ENCODE results near the gene IL17RA.

DNA sequence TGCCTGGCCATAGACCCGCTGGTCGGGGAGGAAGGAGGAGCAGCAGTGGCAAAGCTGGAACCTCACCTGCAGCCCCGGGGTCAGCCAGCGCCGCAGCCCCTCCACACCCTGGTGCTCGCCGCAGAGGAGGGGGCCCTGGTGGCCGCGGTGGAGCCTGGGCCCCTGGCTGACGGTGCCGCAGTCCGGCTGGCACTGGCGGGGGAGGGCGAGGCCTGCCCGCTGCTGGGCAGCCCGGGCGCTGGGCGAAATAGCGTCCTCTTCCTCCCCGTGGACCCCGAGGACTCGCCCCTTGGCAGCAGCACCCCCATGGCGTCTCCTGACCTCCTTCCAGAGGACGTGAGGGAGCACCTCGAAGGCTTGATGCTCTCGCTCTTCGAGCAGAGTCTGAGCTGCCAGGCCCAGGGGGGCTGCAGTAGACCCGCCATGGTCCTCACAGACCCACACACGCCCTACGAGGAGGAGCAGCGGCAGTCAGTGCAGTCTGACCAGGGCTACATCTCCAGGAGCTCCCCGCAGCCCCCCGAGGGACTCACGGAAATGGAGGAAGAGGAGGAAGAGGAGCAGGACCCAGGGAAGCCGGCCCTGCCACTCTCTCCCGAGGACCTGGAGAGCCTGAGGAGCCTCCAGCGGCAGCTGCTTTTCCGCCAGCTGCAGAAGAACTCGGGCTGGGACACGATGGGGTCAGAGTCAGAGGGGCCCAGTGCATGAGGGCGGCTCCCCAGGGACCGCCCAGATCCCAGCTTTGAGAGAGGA, 24.5 kb downstream of the IL17RA start:
- TF ChIP-seq, protein P1, sequence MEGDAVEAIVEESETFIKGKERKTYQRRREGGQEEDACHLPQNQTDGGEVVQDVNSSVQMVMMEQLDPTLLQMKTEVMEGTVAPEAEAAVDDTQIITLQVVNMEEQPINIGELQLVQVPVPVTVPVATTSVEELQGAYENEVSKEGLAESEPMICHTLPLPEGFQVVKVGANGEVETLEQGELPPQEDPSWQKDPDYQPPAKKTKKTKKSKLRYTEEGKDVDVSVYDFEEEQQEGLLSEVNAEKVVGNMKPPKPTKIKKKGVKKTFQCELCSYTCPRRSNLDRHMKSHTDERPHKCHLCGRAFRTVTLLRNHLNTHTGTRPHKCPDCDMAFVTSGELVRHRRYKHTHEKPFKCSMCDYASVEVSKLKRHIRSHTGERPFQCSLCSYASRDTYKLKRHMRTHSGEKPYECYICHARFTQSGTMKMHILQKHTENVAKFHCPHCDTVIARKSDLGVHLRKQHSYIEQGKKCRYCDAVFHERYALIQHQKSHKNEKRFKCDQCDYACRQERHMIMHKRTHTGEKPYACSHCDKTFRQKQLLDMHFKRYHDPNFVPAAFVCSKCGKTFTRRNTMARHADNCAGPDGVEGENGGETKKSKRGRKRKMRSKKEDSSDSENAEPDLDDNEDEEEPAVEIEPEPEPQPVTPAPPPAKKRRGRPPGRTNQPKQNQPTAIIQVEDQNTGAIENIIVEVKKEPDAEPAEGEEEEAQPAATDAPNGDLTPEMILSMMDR (IDR thresholded peaks at IDR 0.05) = no peak
- no peak for TF ChIP-seq SIN3A (IDR thresholded peaks at IDR 0.05; ENCODE audit: borderline replicate concordance, insufficient read depth, low read depth, low read length)

Measured in Panc1 (cell line).